Esophagus mucosa (tissue), 1 donor: ENCODE measurements around the gene MARS1. TPM values are rescaled to one million over a fixed set of nuclear protein-coding genes. Genes with fewer than 3 reads are reported as not detected.
A peak's percentile ranks its signal among the peaks of the same experiment; 100 is the strongest.

ENCODE experiments used
- ATAC-seq: fragments of 200-7000 bp; cut with Tn5 transposase; one replicate; pipeline ENCODE4 v1.9.1; 2020
- total RNA-seq: library from RNA; stranded (reverse); gene quantifications from one replicate; pipeline ENCODE4 v1.2.4, GENCODE V29; 2023
- donor health status: DM: yes; HTN: yes; CAD: no.

MARS1 gene
- total RNA-seq, 1 donor from 2014 or later = 130 TPM

DNA sequence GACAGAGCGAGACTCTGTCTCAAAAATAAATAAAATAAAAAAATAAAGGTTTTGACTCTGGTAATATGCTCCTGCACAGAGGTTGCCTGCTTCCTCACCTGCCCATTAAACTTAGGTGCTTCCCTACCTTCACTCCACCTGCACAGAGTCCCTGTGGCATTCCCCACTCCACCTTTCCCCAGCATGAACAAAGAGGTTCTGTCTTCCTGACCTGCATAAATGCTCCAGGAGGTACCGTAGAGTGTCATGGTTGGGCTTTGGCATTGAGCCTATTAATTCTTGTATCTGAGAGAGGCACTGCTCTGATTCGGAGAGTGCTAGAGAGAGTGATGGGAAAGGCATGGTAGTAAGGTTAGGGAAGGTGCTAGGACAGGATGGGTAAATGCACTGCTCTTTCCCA lies 14.5 kb upstream of the MARS1 start:
- no peak for ATAC-seq

DNA sequence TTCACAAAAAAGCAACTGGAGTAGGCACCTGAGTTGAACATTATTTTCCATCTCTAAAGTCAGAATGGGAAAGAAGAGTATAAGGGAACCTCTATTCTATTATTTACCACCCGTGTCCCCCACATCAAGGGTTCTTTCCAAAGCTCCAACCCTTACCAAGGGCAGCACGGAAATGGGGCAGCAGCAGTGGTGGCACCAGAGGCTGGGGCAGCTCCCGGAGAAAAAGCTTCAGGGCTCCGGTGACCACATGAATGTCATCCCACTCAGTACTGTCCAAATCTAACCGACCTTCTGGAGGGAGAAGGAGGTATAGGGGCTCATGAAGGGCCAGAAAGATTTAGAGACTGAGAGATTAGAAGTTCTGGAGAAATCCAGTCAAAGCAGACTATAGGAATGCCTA lies 14.0 kb upstream of the MARS1 start:
- no peak for ATAC-seq

DNA sequence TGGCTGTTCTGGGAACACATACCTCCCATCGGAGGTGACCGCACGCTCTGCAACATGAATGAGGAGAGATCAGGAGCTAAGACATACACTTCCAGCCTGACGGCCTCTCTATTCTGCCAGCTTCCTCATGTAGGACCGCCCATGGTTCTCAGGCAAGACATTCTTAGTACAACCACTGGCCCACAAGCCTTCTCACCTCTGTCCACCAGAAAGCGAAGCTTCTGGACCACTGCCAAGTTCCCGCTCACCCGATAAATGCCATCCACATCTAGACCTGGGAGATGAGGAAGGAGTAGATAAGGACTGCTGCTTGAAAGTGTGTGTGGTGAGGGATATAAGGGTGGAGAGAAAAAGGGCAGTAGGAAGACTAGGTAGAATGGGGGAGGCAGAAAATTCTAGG lies 13.4 kb upstream of the MARS1 start:
- no peak for ATAC-seq

DNA sequence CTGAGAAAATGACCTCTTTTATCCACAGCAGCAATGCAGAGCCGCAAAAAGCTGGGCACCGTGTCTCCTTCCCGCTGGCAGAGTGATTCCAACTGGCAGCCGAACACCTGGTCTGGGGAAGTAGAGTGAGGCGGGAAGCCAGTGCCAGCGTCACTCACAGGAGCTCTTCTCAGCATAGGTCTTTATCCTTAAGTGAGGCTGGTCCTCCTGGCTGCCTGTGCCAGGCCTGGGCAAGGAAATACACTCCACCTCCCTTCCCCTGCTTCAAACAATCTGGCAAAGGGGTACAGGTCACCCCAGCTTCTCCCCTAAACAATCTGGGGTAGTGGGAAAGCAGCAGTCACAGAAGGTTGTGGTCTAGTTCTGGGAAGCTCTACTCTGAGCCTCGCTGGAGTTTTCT lies 13.0 kb upstream of the MARS1 start:
- ATAC-seq = no peak

DNA sequence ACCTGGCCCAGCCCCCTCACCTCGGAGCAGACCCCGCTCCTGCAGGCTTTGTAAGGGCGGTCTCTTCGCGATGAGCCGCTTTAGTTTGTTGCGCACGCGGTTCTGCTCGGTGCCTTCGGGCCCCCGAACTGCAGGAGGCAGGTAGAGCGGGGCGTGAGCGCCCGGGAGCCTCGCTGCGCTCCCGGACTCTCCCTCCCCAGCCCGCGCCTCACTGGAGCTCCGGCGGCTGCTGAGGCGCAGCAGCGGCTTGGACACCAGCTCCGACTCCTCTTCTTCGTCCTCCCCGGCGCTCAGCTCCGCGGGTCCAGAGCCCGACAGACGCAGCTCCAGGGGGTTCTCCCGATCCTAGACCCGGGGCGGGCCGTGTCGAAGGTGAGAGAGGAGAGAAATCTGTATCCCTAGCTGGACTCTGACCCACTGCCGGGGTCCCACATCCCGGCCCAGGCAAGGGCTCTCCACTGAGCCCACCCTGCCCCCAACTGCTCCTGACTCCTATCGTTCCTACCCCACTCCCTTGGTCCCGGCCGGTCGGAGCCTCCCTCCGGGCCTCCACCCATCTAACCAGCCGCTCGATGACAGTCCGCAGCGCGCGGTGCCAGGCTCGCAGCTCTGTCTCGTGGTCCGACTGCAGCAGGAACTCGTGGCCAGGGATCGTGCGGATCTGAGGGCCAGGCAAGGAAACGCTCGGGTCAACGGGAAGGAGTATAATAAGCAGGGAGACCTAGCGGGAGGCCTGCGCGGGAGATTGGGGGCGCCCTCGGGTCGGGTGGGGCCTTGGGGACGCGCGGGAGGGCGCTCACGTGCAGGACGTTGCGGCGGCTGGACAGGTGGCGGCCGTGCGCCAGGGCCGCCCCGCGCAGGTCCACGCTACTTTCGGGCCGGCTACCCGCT lies 12.4 kb upstream of the MARS1 start:
- no peak for ATAC-seq

DNA sequence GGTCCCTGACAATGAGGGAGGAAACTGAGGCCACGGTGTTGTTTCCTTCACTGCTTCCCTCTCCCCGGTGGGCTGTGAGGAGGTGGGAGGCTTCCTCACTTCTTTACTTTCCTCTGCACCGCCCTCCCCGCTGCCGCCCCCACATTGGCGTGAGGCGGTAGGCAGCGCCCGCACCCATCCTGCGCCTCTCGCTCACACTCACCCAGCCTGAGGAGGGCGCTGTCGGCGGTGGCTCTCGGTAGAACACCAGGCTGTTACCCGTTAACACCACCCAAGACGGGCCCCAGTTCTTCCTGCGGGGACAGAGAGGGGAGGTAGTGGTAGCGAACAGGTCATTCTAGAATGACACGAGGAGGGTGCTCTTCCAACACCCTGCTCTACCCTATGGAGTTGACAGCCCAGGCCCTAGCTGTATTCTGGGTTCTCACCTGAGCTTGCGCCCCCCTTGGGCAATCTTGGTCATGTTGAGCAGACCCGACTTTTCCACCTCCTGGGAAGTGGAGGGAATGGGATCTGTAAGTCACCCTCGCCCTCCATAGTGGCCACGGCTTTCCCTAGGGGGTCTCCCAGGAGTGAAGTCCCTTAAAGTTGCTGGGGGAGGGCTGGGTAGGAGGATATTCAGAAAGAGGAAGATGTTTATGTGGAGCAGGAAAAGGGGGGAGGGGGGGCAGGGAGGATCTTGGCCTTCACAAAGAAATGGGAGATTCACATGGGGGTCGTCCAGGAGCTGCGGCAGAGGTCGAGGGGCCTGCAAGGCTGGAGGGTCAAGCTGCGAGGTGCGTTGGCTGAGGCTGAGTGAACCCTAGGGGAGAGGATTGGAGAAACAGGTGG lies 11.5 kb upstream of the MARS1 start:
- peak; percentile 3 for ATAC-seq

DNA sequence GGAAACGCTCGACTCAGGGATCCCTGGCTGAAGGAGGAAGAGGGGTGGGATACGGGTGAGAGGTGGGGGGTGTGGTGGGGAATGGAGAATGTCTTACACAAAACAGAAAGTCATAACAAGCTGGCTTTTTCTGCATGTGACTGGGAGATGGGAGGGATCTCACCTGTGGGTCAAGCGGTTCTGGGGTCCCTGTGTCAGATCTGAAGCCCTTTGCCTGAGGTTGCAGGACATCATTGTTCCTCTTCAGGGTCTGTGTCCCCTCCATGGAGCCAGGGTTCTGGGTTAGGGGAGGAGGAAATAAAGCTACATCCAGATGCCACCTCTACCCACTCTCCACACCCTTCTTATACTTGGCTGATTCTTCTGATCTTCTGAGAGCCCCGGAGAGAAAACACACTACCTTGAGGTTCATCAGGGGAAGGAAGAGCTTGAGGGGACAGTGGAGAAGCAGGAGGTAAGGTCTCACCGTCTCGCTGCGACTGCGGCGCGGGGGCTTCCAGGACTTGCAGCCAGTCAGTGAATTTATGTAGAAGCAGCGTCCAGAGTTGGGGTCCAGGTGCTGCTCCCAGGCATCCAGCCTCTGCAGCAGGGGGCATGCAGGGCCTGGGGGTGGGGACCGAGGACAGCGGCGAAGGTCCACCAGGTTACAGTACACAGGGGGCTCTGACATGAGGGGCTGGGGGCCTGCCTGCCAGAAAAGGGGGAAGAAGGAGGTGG lies 10.7 kb upstream of the MARS1 start:
- no peak for ATAC-seq

DNA sequence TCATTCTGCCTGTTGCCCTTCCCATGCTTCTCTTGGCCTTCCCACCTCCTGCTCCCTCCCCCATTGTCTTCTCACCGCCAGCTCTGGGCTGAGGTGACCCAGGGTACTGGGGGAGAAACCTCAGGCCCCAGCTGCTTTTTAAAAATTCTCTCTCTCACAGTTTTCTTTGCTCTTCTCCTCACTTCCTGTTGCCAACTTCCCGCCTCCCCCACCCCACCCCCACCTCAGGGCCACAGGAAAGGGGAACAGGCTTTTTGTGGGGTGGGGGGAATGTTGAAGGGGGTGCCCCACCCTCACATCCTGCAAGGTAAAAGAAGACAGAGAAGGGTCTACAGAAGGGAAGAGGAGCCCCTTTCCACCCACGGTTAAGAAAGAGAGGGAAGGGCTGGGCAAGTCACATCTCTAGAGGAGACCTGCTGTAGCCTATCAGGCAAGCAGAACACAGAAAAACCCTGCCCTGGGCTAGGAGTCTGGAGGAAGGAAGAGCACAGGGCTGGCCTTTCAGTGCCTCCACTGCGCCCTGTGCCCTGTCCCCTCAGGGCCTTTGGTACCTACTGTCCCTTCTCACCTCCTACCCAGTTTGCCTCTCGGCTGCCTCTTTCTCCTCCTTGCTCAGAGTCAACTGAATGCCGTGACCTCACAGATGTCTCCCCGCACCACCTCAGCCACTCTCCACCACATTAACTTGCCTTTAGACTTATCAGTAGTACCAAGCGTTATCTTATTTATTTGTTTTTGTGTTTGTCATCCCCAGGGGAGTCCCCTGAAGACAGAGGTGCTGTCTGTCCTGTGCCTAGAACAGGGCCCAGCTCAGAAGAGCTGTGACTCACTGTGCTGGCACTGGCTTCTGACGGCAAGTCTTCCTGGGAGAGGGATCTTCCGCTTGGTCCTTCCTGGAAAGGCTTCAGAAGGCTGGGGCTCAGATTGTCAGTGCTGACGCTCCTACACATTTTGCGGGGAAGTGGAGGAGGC lies 9.9 kb upstream of the MARS1 start:
- peak; percentile 40 for ATAC-seq

DNA sequence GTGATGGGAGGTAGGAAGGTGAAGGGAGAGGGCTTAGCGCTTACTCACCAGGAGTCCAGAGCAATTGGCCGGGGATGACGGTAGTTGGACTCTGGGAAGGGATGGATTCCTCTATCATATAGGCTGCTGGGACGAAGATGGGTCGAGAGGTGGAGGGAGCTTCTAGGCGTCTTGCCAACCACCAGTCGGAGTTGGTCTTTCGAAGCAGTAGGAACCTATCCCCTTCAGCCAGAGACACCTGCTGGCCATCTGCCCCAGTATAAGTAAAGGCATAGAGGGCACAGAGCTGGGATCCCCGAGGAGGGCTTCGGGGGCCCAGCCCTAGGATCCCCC lies 8.9 kb upstream of the MARS1 start:
- ATAC-seq = peak; percentile 2

DNA sequence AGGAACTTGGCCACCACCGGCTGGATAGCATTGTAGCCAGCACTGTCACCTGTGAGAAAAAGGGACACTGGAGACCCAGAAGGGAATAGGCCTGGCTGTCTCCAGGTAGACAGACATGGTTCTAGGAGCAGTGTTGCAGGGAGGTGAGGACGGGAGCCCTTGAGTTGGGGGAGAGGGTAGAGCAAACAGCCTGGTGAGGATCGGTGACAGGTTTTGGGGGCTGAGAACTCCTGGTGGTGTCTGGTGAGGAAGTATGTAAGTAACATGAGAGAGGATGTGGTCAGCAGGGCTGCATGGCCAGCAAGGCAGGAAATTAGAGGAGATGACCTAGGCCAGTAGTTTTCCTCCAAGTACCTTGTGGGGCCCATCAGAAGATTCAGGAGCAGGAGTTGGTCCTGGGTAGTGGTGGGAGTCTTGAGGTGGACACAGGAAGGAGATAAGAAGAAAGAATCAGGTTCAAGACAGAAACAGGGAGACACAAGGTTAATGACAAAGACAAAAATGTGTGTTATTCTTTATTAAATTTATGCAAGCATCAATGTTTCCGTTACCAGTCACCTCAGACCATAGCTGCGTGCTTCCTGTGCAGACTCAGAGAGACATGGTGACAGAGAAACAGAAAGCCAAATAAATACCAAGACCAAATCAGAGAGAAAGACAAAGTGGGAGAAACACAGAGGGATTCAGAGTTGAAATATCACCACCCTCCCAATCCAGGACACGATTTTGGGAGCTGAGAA lies 8.3 kb upstream of the MARS1 start, which contains the start of gene ARHGAP9:
TSS of gene ARHGAP9 (minus strand) at position 491 of the 740 bp plus-strand sequence. CDS start at position 31, 460 bp downstream.
- peak; percentile 8 for ATAC-seq

DNA sequence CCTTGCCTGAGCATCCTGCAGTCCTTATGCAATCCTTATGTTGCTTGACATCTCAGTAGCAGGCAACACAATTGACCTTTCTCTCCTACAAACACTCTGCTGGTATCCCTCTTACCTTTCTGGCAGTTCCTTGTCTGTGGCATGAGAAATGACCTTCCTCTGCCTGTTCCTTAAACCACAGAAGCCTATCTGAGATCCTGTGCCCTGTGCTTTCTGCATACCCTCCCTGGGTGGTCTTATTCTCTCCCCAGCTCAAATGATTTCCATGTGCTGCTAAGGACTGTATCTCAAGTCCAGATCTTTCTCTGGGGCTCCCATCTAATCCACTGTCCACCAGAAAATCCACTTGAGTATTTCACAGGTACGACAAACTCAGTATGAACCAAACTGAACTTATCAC lies 6.2 kb upstream of the MARS1 start:
- ATAC-seq = no peak

DNA sequence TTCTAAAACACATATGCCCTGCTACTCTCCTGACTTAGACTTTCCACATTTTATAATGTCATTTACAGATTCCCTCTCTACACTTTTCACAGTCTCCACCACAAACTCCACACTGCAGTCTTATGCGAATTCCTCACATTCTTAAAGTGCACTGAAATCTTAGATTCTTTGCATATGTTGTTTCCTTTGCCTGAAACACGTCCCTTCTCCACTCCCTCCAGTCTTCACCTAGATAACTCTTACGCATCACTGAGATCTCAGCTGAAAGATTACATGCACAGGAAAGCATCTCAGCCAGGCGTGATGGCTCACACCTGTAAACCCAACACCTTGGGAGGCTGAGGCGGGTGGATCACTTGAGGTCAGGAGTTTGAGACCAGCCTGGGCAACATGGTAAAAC lies 4.4 kb upstream of the MARS1 start:
- ATAC-seq = no peak

DNA sequence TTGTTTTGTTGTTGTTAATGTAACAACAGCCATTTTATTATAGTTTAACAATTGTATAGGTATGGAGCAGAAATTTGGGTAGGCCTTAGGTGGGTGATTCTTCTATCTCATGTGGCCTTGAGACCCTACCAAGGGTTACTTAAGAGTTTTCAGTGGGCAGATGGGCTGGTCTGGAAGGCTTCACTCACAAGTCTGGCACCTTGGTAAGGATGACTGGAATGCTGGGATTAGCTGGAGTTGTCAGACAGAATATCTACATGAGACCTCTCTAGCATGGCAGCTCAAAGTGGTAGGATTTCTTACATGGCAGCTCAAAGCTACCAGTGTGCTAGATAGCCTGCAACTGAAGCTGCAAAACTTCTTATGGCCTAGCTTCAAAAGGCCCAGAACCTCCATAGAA lies 2.2 kb upstream of the MARS1 start:
- ATAC-seq = no peak

DNA sequence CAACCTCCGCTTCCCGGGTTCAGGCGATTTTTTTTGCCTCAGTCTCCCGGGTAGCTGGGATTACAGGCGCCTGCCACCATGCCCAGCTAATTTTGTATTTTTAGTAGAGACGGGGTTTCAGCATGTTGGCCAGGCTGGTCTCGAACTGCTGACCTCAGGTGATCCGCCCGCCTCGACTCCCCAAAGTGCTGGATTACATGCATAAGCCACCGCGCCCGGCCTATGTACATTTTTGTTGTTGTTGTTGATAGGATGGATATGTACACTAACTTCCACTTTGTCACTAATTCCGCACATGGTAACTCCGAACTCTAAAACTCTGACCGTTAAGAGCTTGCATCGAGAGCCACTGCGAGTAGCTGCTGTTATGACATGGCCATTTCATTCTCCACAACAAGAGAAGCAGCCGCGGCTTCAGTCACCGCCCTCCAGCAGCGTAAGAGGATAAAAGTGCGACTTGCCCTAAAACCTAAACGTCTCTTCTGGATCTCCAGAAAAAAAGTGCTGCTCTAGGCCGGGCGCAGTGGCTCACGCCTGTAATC lies 742 bp upstream of the MARS1 start:
- no peak for ATAC-seq

DNA sequence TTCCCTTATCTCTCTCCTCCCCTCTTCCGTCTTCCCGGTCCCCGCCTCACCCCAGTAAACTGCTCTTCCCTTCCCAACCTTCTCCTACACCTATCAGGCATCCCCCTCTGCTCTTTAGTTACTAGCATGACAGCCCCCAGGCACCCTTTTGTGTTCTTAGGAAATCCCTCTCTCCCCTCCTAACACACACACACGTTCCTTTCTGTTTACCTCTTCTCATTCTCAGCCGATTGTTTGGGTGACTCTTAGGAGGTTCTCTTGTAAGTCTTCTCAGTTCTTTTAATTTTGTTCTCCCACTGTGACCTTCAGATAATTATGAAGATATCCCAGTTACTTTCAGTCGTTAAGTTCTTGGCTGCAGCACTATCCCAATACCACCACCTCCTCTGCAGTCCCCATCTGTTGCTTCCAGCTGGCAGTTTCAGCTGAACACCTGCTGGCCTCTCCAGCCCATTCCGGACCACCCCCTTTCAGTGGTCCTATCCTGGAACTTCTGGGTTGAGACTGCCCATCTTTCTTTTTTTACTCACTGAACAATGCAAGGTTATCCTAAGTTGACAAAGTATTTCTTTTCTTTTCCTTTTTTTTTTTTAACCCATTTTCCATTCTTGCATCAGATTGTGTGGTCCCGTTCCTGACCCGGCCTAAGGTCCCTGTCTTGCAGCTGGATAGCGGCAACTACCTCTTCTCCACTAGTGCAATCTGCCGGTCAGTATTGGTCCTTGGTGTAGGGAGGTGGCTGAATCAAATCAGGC lies 711 bp downstream of the MARS1 start:
- ATAC-seq = peak; percentile 24

DNA sequence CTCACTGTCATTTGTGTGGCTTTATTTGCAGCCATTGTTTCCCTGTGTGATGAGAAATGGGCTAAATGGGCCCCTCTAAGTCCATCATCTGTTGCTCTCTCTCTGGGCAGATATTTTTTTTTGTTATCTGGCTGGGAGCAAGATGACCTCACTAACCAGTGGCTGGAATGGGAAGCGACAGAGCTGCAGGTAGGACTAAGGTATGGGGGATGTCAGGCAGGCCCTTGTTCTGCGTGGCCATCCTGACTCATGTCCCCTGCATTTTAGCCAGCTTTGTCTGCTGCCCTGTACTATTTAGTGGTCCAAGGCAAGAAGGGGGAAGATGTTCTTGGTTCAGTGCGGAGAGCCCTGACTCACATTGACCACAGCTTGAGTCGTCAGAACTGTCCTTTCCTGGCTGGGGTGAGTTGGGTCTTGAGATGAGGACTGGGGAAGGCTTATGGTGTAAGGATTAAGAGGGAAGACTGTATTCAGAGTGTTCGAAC lies 1.3 kb downstream of the MARS1 start:
- no peak for ATAC-seq

DNA sequence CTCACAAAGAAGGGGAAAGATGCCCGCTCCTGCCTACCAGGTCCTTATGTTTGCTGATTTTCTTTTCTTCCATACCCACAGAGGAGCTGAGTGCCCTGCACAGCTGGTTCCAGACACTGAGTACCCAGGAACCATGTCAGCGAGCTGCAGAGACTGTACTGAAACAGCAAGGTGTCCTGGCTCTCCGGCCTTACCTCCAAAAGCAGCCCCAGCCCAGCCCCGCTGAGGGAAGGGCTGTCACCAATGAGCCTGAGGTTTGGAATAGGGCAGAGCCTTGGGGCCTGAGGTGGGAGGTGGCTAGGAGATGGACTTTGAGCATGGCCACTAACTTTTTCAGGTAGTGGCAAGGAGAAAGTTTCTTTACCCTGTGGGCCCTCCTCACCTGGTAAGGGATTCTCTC lies 2.3 kb downstream of the MARS1 start:
- no peak for ATAC-seq

DNA sequence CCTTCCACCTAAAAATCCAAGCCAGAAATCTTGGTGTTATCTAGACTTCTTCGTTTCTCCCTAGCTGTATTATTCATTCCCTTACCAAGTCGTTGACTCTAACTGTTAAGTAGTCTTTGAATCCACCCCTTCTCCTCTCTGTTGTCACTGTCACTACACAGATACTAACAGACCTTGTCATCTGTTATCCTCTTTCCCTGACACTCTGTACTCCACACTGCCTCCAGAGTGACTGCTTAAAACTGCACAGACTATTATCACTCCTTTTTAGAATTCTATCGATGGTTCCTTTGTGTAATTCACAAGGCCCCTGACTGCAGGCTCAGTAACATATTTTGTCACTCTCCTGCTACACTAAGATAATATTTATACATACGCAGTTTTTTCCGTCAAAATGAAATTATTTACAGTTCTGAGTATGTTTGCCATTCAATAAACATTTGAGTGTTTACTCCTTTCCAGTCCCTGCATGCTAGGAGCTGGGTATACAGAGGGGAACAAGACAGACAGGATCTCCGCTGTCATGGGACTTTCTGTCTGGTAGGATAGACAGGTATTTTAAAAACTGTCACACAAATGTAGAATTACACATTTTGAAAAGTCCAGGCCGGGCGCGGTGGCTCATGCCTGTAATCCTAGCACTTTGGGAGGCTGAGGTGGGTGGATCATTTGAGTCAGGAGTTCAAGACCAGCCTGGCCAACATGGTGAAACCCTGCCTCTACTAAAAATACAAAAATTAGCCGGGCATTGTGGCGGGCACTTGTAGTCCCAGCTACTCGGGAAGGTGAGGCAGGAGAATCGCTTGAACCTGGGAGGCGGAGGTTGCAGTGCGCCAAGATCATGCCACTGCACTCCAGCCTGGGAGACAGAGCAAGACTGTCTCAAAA lies 3.8 kb downstream of the MARS1 start:
- ATAC-seq = no peak
